Smooth muscle cell (in vitro differentiated cells): Measurements from ENCODE around the gene ARRB1. TPM values are rescaled to one million over a fixed set of nuclear protein-coding genes. Genes with fewer than 3 reads are reported as not detected.
A peak's percentile ranks its signal among the peaks of the same experiment; 100 is the strongest.

Experiments used
- DNase-seq: peaks from one replicate; lab custom pipeline; 2025; ENCODE audit not compliant: unreplicated experiment; lab: John Stamatoyannopoulos, UW
- H2AFZ ChIP-seq: fragments of 200-600 bp; sonication (generic); 2 replicates; pipeline ENCODE4 v1.6.0; 2016; ENCODE audit warnings: antibody characterized with exemption, low read depth, mild to moderate bottlenecking
- H3F3A ChIP-seq: fragments of 200-600 bp; sonication (generic); 2 replicates; pipeline ENCODE4 v1.6.0; 2017; ENCODE audit warnings: antibody characterized with exemption, low read depth
- H3K27ac ChIP-seq: fragments of 200-600 bp; sonication (generic); 2 replicates; pipeline ENCODE4 v1.5.1; 2016; ENCODE audit warnings: low read depth, mild to moderate bottlenecking
- H3K27me3 ChIP-seq: fragments of 200-600 bp; sonication (generic); 2 replicates; pipeline ENCODE4 v1.6.1; 2016; ENCODE audit warnings: low read depth, mild to moderate bottlenecking
- H3K36me3 ChIP-seq: fragments of 200-600 bp; sonication (generic); 2 replicates; pipeline ENCODE4 v1.5.1; 2016; ENCODE audit warnings: low read depth
- H3K4me1 ChIP-seq: fragments of 200-600 bp; sonication (generic); 2 replicates; pipeline ENCODE4 v1.5.1; 2016; ENCODE audit warnings: low read depth
- H3K4me2 ChIP-seq: fragments of 200-600 bp; sonication (generic); 2 replicates; pipeline ENCODE4 v1.6.0; 2016; ENCODE audit warnings: mild to moderate bottlenecking
- H3K4me3 ChIP-seq: fragments of 200-600 bp; sonication (generic); 2 replicates; pipeline ENCODE4 v1.5.1; 2016; ENCODE audit warnings: mild to moderate bottlenecking
- H3K79me2 ChIP-seq: fragments of 200-600 bp; sonication (generic); 2 replicates; pipeline ENCODE4 v1.6.0; 2016; ENCODE audit warnings: low read depth, mild to moderate bottlenecking
- H3K9ac ChIP-seq: fragments of 200-600 bp; sonication (generic); 2 replicates; pipeline ENCODE4 v1.6.0; 2016; ENCODE audit warnings: low read depth
- H3K9me3 ChIP-seq: fragments of 200-600 bp; sonication (generic); replicated peaks from 2 replicates; pipeline ENCODE4 v1.5.1; 2016; ENCODE audit warnings: low read depth
- H4K20me1 ChIP-seq: fragments of 200-600 bp; sonication (generic); 2 replicates; pipeline ENCODE4 v1.6.0; 2016; ENCODE audit warnings: low read depth
- WGBS: methylation state at CpG from one replicate; pipeline ENCODE4 v1.1.7; 2016; ENCODE audit warnings: low lambda C conversion rate; 5-methylcytosine and 5-hydroxymethylcytosine counted together
- polyA plus RNA-seq: library from polyadenylated mRNA; unstranded; fragments of >200 nt; fragmentation: Nextera tagmentation; extraction: Ambion mirVana; gene quantifications from 2 replicates; pipeline ENCODE4 v1.2.1, GENCODE V29; 2016
- total RNA-seq: library from RNA; depleted of rRNA; stranded (reverse); fragments of >200 nt; gene quantifications from 2 replicates; pipeline ENCODE4 v1.2.3, GENCODE V29; 2014
- TF ChIP-seq, protein P1 (sequence below): fragments of 200-600 bp; sonication (generic); IDR thresholded peaks from 2 replicates; pipeline ENCODE4 v1.5.1; 2017; ENCODE audit warnings: borderline replicate concordance, mild to moderate bottlenecking, antibody characterized with exemption; ENCODE audit not compliant: insufficient read depth, poor library complexity, severe bottlenecking

The ARRB1 gene
- total and polyA plus RNA-seq, 2 experiments from 2014 or later, result 4.6 to 16.9 TPM

DNA sequence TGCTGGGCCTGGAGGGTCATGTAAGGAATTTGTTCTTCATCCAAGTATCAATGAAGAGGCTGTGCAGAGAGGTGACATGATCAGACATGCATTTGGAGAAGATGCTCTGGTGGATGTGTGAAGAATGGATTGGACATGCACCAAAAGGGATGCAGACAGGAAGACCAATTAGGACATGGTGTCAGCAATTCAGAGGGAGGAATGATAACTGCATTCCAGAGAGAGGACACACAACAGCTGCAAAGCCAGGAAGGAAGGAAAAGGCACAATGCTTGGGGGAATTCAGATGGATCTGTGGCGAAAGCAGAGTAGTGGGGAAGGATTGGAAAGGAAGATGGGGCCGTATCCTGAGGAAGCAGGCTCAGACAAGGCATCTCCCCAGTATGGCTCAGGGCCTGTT is 5.2 kb upstream of the ARRB1 start:
- H3K36me3 ChIP-seq, result no peaks in the 10 kb centered on the region
- H3K79me2 ChIP-seq, result no peaks in the 10 kb centered on the region
- H3K4me3 ChIP-seq, result no peak overlapping the region
- no peaks in the 10 kb centered on the region for H3K4me1 ChIP-seq
- no peaks in the 10 kb centered on the region for H3K27me3 ChIP-seq
- H3F3A ChIP-seq, result no peaks in the 10 kb centered on the region
- no peak overlapping the region for H3K4me2 ChIP-seq
- H3K27ac ChIP-seq, result no peak overlapping the region
- H4K20me1 ChIP-seq, result no peaks in the 10 kb centered on the region
- TF ChIP-seq, protein P1, sequence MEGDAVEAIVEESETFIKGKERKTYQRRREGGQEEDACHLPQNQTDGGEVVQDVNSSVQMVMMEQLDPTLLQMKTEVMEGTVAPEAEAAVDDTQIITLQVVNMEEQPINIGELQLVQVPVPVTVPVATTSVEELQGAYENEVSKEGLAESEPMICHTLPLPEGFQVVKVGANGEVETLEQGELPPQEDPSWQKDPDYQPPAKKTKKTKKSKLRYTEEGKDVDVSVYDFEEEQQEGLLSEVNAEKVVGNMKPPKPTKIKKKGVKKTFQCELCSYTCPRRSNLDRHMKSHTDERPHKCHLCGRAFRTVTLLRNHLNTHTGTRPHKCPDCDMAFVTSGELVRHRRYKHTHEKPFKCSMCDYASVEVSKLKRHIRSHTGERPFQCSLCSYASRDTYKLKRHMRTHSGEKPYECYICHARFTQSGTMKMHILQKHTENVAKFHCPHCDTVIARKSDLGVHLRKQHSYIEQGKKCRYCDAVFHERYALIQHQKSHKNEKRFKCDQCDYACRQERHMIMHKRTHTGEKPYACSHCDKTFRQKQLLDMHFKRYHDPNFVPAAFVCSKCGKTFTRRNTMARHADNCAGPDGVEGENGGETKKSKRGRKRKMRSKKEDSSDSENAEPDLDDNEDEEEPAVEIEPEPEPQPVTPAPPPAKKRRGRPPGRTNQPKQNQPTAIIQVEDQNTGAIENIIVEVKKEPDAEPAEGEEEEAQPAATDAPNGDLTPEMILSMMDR, result no peak
- H2AFZ ChIP-seq, result no peak overlapping the region
- WGBS, result 82% methylated on average over 2 of the region's 2 CpGs
- H3K9me3 ChIP-seq, result no peaks in the 10 kb centered on the region
- no peak overlapping the region for H3K9ac ChIP-seq
- no peak for DNase-seq

DNA sequence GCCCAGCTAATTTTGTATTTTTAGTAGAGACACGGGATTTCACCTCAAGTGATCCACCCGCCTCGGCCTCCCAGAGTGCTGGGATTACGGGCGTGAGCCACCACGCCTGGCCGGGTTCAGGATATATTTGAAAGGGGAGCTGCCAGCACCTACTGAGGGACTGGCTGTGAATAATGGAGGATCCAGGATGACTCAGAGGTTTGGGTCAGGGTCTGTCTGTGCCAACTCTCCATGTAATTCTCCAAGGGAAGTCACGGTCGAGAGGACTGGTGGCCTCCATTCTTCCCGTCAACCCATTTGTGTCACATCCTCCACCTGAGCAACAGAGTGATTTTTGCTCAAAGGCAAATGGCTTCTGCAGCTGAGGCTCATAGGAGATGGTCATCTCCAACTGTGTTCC is 3.6 kb upstream of the ARRB1 start:
- peaks cover 10% of the 10 kb centered on the region for H3K4me1 ChIP-seq
- no peak overlapping the region for H3K27ac ChIP-seq
- H3K79me2 ChIP-seq, result peaks cover 9% of the 10 kb centered on the region
- H4K20me1 ChIP-seq, result no peaks in the 10 kb centered on the region
- H3K4me2 ChIP-seq, result no peak overlapping the region
- TF ChIP-seq, protein P1, result no peak
- 92% methylated on average over 10 of the region's 10 CpGs for WGBS
- no peak overlapping the region for H2AFZ ChIP-seq
- H3K4me3 ChIP-seq, result no peak overlapping the region
- no peaks in the 10 kb centered on the region for H3K9me3 ChIP-seq
- no peak for DNase-seq
- no peaks in the 10 kb centered on the region for H3K27me3 ChIP-seq
- H3K9ac ChIP-seq, result no peak overlapping the region
- peaks cover 12% of the 10 kb centered on the region for H3F3A ChIP-seq
- H3K36me3 ChIP-seq, result no peaks in the 10 kb centered on the region

DNA sequence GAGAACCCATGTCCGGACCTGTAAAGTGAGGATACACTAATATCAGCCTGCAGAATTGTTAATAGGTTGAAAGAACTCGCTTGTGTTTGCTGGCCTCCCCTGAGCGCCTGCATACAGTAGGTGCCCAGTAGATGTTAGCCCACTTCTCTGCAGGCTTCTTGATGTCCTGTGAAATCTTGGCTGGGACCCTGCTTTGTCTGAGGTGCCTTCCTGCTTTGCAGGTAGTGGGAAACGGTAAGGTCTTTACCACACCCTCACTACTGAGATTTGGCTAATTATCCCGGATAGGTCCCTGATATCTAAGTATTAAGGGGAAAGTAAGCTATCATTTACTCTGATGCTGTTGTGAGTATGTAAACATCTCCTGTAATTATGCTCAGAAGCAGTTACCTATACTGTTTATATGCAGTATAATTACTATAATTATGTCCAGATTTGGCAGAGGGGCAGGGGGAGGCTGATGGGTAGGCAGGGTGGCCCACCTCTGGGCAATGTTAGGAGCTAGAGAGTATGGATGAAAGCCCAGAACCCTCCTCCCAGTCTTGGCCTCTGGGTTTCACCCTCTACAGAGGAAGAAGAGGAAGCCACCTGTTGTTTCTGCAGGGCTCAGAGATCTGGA is 1.2 kb upstream of the ARRB1 start:
- Histone ChIP-seq H3K79me2 (peaks cover 9% of the 10 kb centered on the region), H3K36me3 (no peaks in the 10 kb centered on the region), H3K9ac (no peak overlapping the region), H3K4me2 (peak overlapping the region; percentile 98), H3K4me1 (peaks cover 29% of the 10 kb centered on the region), H4K20me1 (no peaks in the 10 kb centered on the region), H3K27me3 (no peaks in the 10 kb centered on the region), H3F3A (peaks cover 29% of the 10 kb centered on the region), H3K9me3 (no peaks in the 10 kb centered on the region), H2AFZ (peak overlapping the region; percentile 80), H3K4me3 (peak overlapping the region; percentile 79), H3K27ac (no peak overlapping the region)
- TF ChIP-seq, protein P1, result no peak
- 57% methylated on average over 5 of the region's 5 CpGs for WGBS
- DNase-seq, result no peak
